IMR-90 (cell line): Measurements from ENCODE around the gene SLC38A3. TPM values are rescaled to one million over a fixed set of nuclear protein-coding genes. Genes with fewer than 3 reads are reported as not detected.

Experiments
- ATAC-seq: fragments of 200-7000 bp; cut with Tn5 transposase; 2 replicates; pipeline ENCODE4 v1.9.1; 2020; ENCODE audit warnings: low read depth, mild to moderate bottlenecking, moderate library complexity
- BruUV-seq: library from RNA; stranded (reverse); fragments of 400-500 nt; replicated peaks from 2 replicates; lab custom pipeline; 2021; lab: Mats Ljungman, UMichigan
- CTCF ChIA-PET: fragments of 300-600 bp; formaldehyde crosslinking; extraction: SDS; loops from one replicate; lab custom pipeline; 2021; ENCODE audit warnings: antibody characterized with exemption; lab: Yijun Ruan, JAX
- POLR2A ChIA-PET: fragments of 300-600 bp; sonication (Branson Sonifier 250); formaldehyde crosslinking; loops from one replicate; lab custom pipeline; 2022; ENCODE audit warnings: antibody characterized with exemption; ENCODE audit not compliant: unreplicated experiment; lab: Charles Lee
- DNase-seq: peaks from one replicate; pipeline ENCODE4 v3.0.0; 2013
- H2AFZ ChIP-seq: replicated peaks from 2 replicates; pipeline ENCODE3; 2013; ENCODE audit warnings: low read length, mild to moderate bottlenecking; ENCODE audit not compliant: poor library complexity
- H2AK5ac ChIP-seq: 2 replicates; pipeline ENCODE4 v1.6.1; 2013; ENCODE audit warnings: low read depth, low read length, inconsistent platforms
- H2AK9ac ChIP-seq: replicated peaks from 2 replicates; pipeline ENCODE3; 2013; ENCODE audit warnings: mild to moderate bottlenecking, low read depth, low read length, moderate library complexity; ENCODE audit not compliant: poor library complexity
- H2BK120ac ChIP-seq: 2 replicates; pipeline ENCODE4 v1.6.1; 2013; ENCODE audit warnings: low read depth, low read length, inconsistent platforms
- H2BK15ac ChIP-seq: 3 replicates; pipeline ENCODE4 v1.6.1; 2013; ENCODE audit warnings: low read depth, low read length, inconsistent platforms
- H2BK20ac ChIP-seq: 2 replicates; pipeline ENCODE4 v1.6.1; 2013; ENCODE audit warnings: low read depth, mild to moderate bottlenecking, inconsistent platforms, low read length, moderate library complexity
- H2BK5ac ChIP-seq: 2 replicates; pipeline ENCODE4 v1.6.1; 2013; ENCODE audit warnings: mild to moderate bottlenecking, low read depth, low read length, inconsistent platforms; ENCODE audit not compliant: poor library complexity, severe bottlenecking
- H3K14ac ChIP-seq: replicated peaks from 2 replicates; pipeline ENCODE4 v1.6.1; 2013; ENCODE audit warnings: low read depth, low read length, inconsistent platforms
- H3K18ac ChIP-seq: 2 replicates; pipeline ENCODE4 v1.6.1; 2013; ENCODE audit warnings: low read depth, low read length, control low read depth
- H3K23ac ChIP-seq: 2 replicates; pipeline ENCODE4 v1.6.1; 2013; ENCODE audit warnings: low read depth, low read length, inconsistent platforms
- H3K27ac ChIP-seq: 2 replicates; pipeline ENCODE4 v1.5.1; 2013; ENCODE audit warnings: mild to moderate bottlenecking, control low read depth, low read length; ENCODE audit not compliant: insufficient read depth
- H3K27me3 ChIP-seq: 2 replicates; pipeline ENCODE4 v1.6.1; 2013; ENCODE audit warnings: low read length; ENCODE audit not compliant: control insufficient read depth, insufficient read depth
- H3K36me3 ChIP-seq: 2 replicates; pipeline ENCODE4 v1.6.1; 2013; ENCODE audit warnings: low read length, mixed read lengths; ENCODE audit not compliant: control insufficient read depth, insufficient read depth
- H3K4ac ChIP-seq: 2 replicates; pipeline ENCODE4 v1.6.1; 2013; ENCODE audit warnings: low read depth, low read length, inconsistent platforms
- H3K4me1 ChIP-seq: 2 replicates; pipeline ENCODE4 v1.6.1; 2013; ENCODE audit warnings: low read length, mixed read lengths; ENCODE audit not compliant: control insufficient read depth, insufficient read depth
- H3K4me2 ChIP-seq: 2 replicates; pipeline ENCODE4 v1.6.1; 2013; ENCODE audit warnings: low read depth, mild to moderate bottlenecking, control low read depth, low read length, moderate library complexity
- H3K4me3 ChIP-seq: 2 replicates; pipeline ENCODE4 v1.5.1; 2013; ENCODE audit warnings: low read depth, mild to moderate bottlenecking, control low read depth, low read length, moderate library complexity; ENCODE audit not compliant: insufficient read depth
- H3K56ac ChIP-seq: 2 replicates; pipeline ENCODE4 v1.6.1; 2013; ENCODE audit warnings: low read length, inconsistent platforms; ENCODE audit not compliant: insufficient read depth; ENCODE audit errors: extremely low read depth
- H3K79me1 ChIP-seq, 2 experiments: 2 replicates each; pipeline ENCODE4 v1.6.1; 2013; ENCODE audit warnings: low read length in 2 of 2, inconsistent platforms in 1 of 2, low read depth in 1 of 2
- H3K9ac ChIP-seq: 2 replicates; pipeline ENCODE4 v1.6.1; 2013; ENCODE audit warnings: low read depth, low read length, control low read depth
- H3K9me1 ChIP-seq: 2 replicates; pipeline ENCODE4 v1.6.1; 2013; ENCODE audit warnings: low read length, inconsistent platforms; ENCODE audit not compliant: insufficient read depth
- H3K9me3 ChIP-seq: 2 replicates; pipeline ENCODE4 v1.6.1; 2013; ENCODE audit warnings: low read length; ENCODE audit not compliant: control insufficient read depth, insufficient read depth
- H4K20me1 ChIP-seq: 2 replicates; pipeline ENCODE4 v1.6.1; 2013; ENCODE audit warnings: low read length, inconsistent platforms; ENCODE audit not compliant: insufficient read depth
- H4K5ac ChIP-seq: 2 replicates; pipeline ENCODE4 v1.6.1; 2013; ENCODE audit warnings: mild to moderate bottlenecking, low read depth, low read length, control low read depth
- H4K8ac ChIP-seq, 2 experiments: 2 replicates each; pipeline ENCODE4 v1.6.1; 2013; ENCODE audit warnings: low read depth in 2 of 2, low read length in 2 of 2, control low read depth in 1 of 2, inconsistent platforms in 1 of 2
- H4K91ac ChIP-seq: 2 replicates; pipeline ENCODE4 v1.6.1; 2013; ENCODE audit warnings: low read depth, low read length, inconsistent platforms; ENCODE audit not compliant: insufficient read depth
- BHLHE40 ChIP-seq: fragments of 150-350 bp; IDR thresholded peaks from 2 replicates; pipeline ENCODE4 v1.6.1; 2016; ENCODE audit warnings: mild to moderate bottlenecking, low read depth, low read length
- CHD1 ChIP-seq: IDR thresholded peaks from 2 replicates; pipeline ENCODE4 v1.6.1; 2012; ENCODE audit warnings: low read depth, low read length, improper control_type of control experiment
- MAFK ChIP-seq: IDR thresholded peaks from 2 replicates; pipeline ENCODE4 v1.6.1; 2012; ENCODE audit warnings: low read depth, low read length, improper control_type of control experiment
- MXI1 ChIP-seq: IDR thresholded peaks from 2 replicates; pipeline ENCODE4 v1.6.1; 2012; ENCODE audit warnings: low read depth, mild to moderate bottlenecking, low read length, moderate library complexity, borderline replicate concordance
- POLR2A ChIP-seq: IDR thresholded peaks from 2 replicates; pipeline ENCODE4 v1.6.1; 2012; ENCODE audit warnings: mild to moderate bottlenecking, low read depth, low read length
- RCOR1 ChIP-seq: IDR thresholded peaks from 2 replicates; pipeline ENCODE4 v1.6.1; 2012; ENCODE audit warnings: mild to moderate bottlenecking, low read length, improper control_type of control experiment; ENCODE audit not compliant: insufficient replicate concordance
- WGBS, 2 experiments: methylation state at CpG; one replicate each; pipeline versions ENCODE4 v1.1.5 to v1.1.7; 2013; ENCODE audit warnings: missing lambda C conversion rate in 2 of 2; ENCODE audit not compliant: insufficient read length in 1 of 2; ENCODE audit errors: extremely low coverage in 2 of 2; 5-methylcytosine and 5-hydroxymethylcytosine counted together
- dilution Hi-C: fragments of 300-500 bp; cut with HindIII; formaldehyde crosslinking; loops from one replicate; pipeline ENCODE4 v1.14.3; 2018; ENCODE audit warnings: low sequenced_read_pairs; ENCODE audit not compliant: unreplicated experiment
- in situ Hi-C: fragments of 300-500 bp; cut with MboI; formaldehyde crosslinking; loops from 3 replicates; pipeline ENCODE4 v1.14.3; 2019; ENCODE audit warnings: low sequenced_read_pairs, inconsistent platforms, mixed read lengths
- intact Hi-C: fragments of 100-400 bp; cut with micrococcal nuclease; formaldehyde crosslinking; loops from 2 replicates; pipeline ENCODE4 v1.10.0; 2022
- polyA plus RNA-seq, 3 experiments: library from polyadenylated mRNA; depleted of rRNA; stranded (reverse); fragments of >200 nt; gene quantifications; 2 replicates each; pipeline ENCODE4 v1.2.3, GENCODE V29; 2012; ENCODE audit warnings: low replicate concordance in 1 of 3
- total RNA-seq: library from RNA; depleted of rRNA; stranded (reverse); fragments of >200 nt; gene quantifications from 2 replicates; pipeline ENCODE4 v1.2.3, GENCODE V29; 2012
- TF ChIP-seq, protein P1 (sequence below): fragments of 150-350 bp; IDR thresholded peaks from 2 replicates; pipeline ENCODE4 v1.6.1; 2017; ENCODE audit warnings: mild to moderate bottlenecking, antibody characterized with exemption, low read length, low read depth
- TF ChIP-seq, protein P2 (sequence below): conservative IDR thresholded peaks from 2 replicates; pipeline ENCODE4 v1.5.1; 2012; ENCODE audit warnings: mild to moderate bottlenecking, low read depth, low read length, improper control_type of control experiment

SLC38A3 gene
- total and polyA plus RNA-seq, 2 of the 4 experiments (the other 2 are of a cell fraction): 0.12 to 0.36 TPM

- Histone ChIP-seq H3K4ac (peak overlapping the region; percentile 98), H3K27ac (peak overlapping the region; percentile 97), H3K23ac (peak overlapping the region; percentile 97), H4K91ac (peak overlapping the region; percentile 94), H3K9ac (peak overlapping the region; percentile 98), H3K4me3 (peak overlapping the region; percentile 82), H3K9me3 (no peaks in the 10 kb centered on the region), H4K8ac (peak overlapping the region; percentile 59 to 94), H4K5ac (peak overlapping the region; percentile 92), H3K56ac (peak overlapping the region; percentile 93), H3K36me3 (peaks cover 9% of the 10 kb centered on the region; the same call in 1 of the 2 replicates), H2BK20ac (no peak overlapping the region; the same call in none of the 2 replicates), H2BK15ac (peak overlapping the region; percentile 61; the same call in 1 of the 3 replicates), H3K18ac (peak overlapping the region; percentile 37), H2AK5ac (peak overlapping the region; percentile 99), H3K14ac (peak overlapping the region; percentile 98), H2AK9ac (peak overlapping the region; percentile 100), H2AFZ (peak overlapping the region; percentile 88), H3K27me3 (no peaks in the 10 kb centered on the region), H2BK120ac (peak overlapping the region; percentile 76), H3K79me1 (peaks cover 0 to 50% of the 10 kb centered on the region in 2 experiments; a peak in 2 of 4 replicates), H4K20me1 (peaks cover 66% of the 10 kb centered on the region), H3K9me1 (peaks cover 10% of the 10 kb centered on the region), H3K4me2 (peak overlapping the region; percentile 97), H3K4me1 (peaks cover 25% of the 10 kb centered on the region), H2BK5ac (peak overlapping the region; percentile 90)
- TF ChIP-seq BHLHE40 (peak; percentile 22; the same call in 1 of the 2 replicates), POLR2A (no peak), CHD1 (no peak), MAFK (no peak), RCOR1 (peak; percentile 27), MXI1 (peak; percentile 87; the same call in 1 of the 2 replicates)
- TF ChIP-seq, protein P1, sequence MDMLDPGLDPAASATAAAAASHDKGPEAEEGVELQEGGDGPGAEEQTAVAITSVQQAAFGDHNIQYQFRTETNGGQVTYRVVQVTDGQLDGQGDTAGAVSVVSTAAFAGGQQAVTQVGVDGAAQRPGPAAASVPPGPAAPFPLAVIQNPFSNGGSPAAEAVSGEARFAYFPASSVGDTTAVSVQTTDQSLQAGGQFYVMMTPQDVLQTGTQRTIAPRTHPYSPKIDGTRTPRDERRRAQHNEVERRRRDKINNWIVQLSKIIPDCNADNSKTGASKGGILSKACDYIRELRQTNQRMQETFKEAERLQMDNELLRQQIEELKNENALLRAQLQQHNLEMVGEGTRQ: no peak
- TF ChIP-seq, protein P2, sequence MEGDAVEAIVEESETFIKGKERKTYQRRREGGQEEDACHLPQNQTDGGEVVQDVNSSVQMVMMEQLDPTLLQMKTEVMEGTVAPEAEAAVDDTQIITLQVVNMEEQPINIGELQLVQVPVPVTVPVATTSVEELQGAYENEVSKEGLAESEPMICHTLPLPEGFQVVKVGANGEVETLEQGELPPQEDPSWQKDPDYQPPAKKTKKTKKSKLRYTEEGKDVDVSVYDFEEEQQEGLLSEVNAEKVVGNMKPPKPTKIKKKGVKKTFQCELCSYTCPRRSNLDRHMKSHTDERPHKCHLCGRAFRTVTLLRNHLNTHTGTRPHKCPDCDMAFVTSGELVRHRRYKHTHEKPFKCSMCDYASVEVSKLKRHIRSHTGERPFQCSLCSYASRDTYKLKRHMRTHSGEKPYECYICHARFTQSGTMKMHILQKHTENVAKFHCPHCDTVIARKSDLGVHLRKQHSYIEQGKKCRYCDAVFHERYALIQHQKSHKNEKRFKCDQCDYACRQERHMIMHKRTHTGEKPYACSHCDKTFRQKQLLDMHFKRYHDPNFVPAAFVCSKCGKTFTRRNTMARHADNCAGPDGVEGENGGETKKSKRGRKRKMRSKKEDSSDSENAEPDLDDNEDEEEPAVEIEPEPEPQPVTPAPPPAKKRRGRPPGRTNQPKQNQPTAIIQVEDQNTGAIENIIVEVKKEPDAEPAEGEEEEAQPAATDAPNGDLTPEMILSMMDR: no peak
- POLR2A ChIA-PET: interaction anchor here (0.6 kb wide), 1 partner anchor 27 kb away, joined by 6 read pairs; no protein-coding TSS in a partner anchor
- dilution Hi-C loops (no loop called here), intact Hi-C loops (no loop called here), in situ Hi-C loops (no loop called here)
- WGBS, 2 experiments: 1% methylated on average over 26 of the region's 31 CpGs; no CpG with 5 or more reads in 1 of the 2 experiments
- peak; percentile 42 for ATAC-seq
- DNase-seq: peak; percentile 82
- no TSS peak for BruUV-seq
- CTCF ChIA-PET: interaction anchor here (0.6 to 1.6 kb wide), 3 partner anchors 9 to 112 kb away, joined by 3 read pairs; no protein-coding TSS in a partner anchor
Observed at GRCh38 chr3:50237754-50238548, 32.9 kb downstream of the SLC38A3 start.
